ENCODE results near the gene DLG2. TPM values are rescaled to one million over a fixed set of nuclear protein-coding genes. Genes with fewer than 3 reads are reported as not detected.

The DLG2 gene
- total and polyA plus RNA-seq, 2 donors (not counting 3 experiments of a cell fraction or from before 2014, with no cell fraction given), result 0.15 to 1.1 TPM

DNA sequence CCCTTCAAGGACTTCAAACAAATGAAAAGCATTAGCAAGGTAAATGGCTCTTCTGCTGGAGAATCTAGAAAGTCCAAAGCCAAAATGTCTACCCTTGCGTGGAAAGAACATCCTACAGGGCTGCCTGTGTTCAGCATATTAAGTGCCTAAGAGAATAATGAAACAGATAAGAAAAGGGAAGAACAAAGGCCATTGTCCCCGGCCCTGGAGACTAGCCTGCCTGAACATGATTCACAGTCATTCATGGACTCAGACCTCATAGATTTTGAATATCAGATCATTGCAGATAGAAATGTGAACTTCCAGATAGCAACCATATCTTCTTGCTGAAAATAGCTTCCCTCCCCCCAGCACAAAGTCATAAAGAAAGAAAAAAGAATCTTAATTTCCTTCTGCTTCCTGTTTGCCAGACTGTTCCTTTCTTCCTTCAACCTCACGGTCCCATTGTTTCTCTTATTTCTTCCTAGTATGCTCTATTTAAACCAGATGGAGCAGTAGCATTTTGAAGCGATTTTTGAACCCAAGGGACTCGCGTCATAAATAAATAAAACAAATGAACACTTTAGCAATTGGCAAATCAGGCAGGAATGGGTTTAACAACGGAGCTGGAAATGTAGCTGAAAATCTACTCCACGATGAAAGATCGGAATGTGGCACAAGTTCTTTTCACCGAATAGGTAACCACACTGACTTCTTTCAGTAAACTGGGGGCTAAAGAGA is 1932.8 kb downstream of the DLG2 start:
- no peak overlapping the region for H3K4me2 ChIP-seq (ENCODE audit: insufficient read depth, low read length)
- ChIA-PET POLR2A (no interaction called here), CTCF (interaction anchor here (1.2 to 1.5 kb wide), 2 partner anchors 13 to 401 kb away, joined by 3 read pairs; no protein-coding TSS in a partner anchor)
- H3K4me3 ChIP-seq (replicated peaks in 1 of 3; ENCODE audit: insufficient read depth in 1 of 3, low read depth in 1 of 3, low read length in 3 of 3), result no peak overlapping the region
- H4K20me1 ChIP-seq (replicated peaks; ENCODE audit: control insufficient read depth, extremely low read depth, insufficient read depth, low read length), result no peaks in the 10 kb centered on the region
- H3K9ac ChIP-seq (replicated peaks; ENCODE audit: extremely low read depth, insufficient read depth, low read length), result no peak overlapping the region
- no peaks in the 10 kb centered on the region for H3K9me1 ChIP-seq (replicated peaks; ENCODE audit: control insufficient read depth, extremely low read depth, insufficient read depth, low read length)
- DNase-seq (ENCODE audit: low read depth, low spot score), result peak; percentile 29
- dilution Hi-C loops (cut with MboI; ENCODE audit: extremely low pct_ligation_motif_present, low sequenced_read_pairs), result no loop called here
- no peaks in the 10 kb centered on the region for H3K36me3 ChIP-seq (ENCODE audit: control insufficient read depth in 2 of 2, extremely low read depth in 1 of 2, insufficient read depth in 2 of 2, low read length in 2 of 2)
- FAIRE-seq, result no peak
- no peak overlapping the region for H3K27ac ChIP-seq (ENCODE audit: insufficient read depth, low read depth, low read length)
- no TSS peak for BruUV-seq (replicated peaks)
- H3K27me3 ChIP-seq (ENCODE audit: control insufficient read depth in 2 of 2, insufficient read depth in 2 of 2, low read length in 2 of 2), result no peaks in the 10 kb centered on the region
- intact Hi-C loops (cut with micrococcal nuclease), result no loop called here
- no peak overlapping the region for H2AFZ ChIP-seq (ENCODE audit: low read depth, low read length)
- H3K9me3 ChIP-seq (replicated peaks; ENCODE audit: control insufficient read depth, insufficient read depth, low read length), result no peaks in the 10 kb centered on the region
- H3K4me1 ChIP-seq (ENCODE audit: control insufficient read depth, extremely low read depth, insufficient read depth, low read length), result no peaks in the 10 kb centered on the region
- TF ChIP-seq MYC (IDR thresholded peaks at IDR 0.05; ENCODE audit: low read depth, low read length), result no peak
- TF ChIP-seq POLR2AphosphoS5 (IDR thresholded peaks at IDR 0.05; ENCODE audit: insufficient read depth, low read depth, low read length), result no peak
- TF ChIP-seq, protein P1, sequence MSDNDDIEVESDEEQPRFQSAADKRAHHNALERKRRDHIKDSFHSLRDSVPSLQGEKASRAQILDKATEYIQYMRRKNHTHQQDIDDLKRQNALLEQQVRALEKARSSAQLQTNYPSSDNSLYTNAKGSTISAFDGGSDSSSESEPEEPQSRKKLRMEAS (IDR thresholded peaks at IDR 0.05; ENCODE audit: insufficient read depth, insufficient read length), result no peak
- no peak for TF ChIP-seq POLR2A (IDR thresholded peaks at IDR 0.05; ENCODE audit: low read depth, low read length)
- no peak for TF ChIP-seq JUN (IDR thresholded peaks at IDR 0.05; ENCODE audit: borderline replicate concordance, insufficient read depth, insufficient read length, low read depth)
- no peak for TF ChIP-seq FOS (IDR thresholded peaks at IDR 0.05; ENCODE audit: borderline replicate concordance, insufficient read depth, low read length)
- TF ChIP-seq GATA2 (IDR thresholded peaks at IDR 0.05; ENCODE audit: insufficient read depth, insufficient read length, low read depth, low read length), result no peak
- no peak for TF ChIP-seq EZH2 (IDR thresholded peaks at IDR 0.05; ENCODE audit: borderline replicate concordance, low read depth, low read length, severe bottlenecking)
- TF ChIP-seq CTCF (IDR thresholded peaks at IDR 0.05; ENCODE audit: extremely low read depth in 1 of 2, insufficient read depth in 1 of 2, low read depth in 1 of 2, low read length in 2 of 2), result no peak
- H3K79me2 ChIP-seq (ENCODE audit: control insufficient read depth, insufficient read depth, low read length), result no peaks in the 10 kb centered on the region
